ENCODE measurements around the gene ZSCAN29. TPM values are rescaled to one million over a fixed set of nuclear protein-coding genes. Genes with fewer than 3 reads are reported as not detected.

Gene ZSCAN29
- 11.9 and 17.7 TPM in 2 replicates for total RNA-seq

DNA sequence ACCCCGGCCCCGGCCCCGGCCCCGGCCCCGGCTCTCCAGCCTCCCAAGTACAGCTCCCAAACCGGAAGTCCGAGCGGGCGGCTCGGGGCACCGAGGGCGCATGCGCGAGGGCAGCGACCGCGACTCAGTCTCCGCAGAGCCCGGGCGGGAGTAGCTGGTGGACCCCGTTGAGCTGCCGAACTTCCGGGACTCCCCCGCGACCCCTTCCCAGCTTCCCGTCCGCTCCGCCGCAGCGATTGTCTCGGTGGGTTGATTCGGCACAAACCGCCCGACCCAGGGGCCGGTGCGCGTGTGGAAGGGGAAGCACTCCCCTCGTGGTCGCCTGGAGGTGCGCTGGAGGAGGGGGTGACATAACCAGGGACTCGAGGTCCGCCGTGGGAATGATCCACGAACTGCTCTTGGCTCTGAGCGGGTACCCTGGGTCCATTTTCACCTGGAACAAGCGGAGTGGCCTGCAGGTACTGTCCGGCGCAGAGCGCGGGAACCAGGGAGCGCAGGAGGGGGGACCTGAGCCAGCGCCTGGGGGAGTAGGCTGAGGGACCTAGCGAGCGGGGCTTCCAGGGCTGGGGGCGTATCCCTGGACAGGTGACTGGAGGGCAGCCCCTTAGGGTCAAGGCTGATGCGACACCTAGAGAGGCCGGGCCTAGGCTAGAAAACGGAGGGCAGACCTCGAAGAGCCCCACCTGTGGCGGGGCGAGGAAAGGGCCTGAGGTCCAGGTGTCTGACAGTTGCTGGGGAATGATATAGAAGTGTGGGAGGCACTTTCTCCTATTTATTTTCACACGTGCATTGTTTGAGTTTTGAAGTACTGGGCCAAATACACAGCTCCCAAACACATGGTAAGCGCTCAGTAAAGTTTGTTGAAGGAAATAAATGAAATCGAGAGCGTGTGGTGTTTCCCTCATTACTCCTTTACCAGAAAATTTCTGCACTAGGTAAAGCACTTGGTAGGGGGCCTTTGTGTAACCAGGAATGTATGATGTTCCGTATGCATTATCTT lies at the start of gene ZSCAN29, which contains the start of gene TUBGCP4:
ZSCAN29 (minus strand) TSS at position 69 of the 1,000 bp plus-strand sequence. CDS start 1,130 bp downstream, outside the sequence.
TUBGCP4 (plus strand) TSS at position 127 of the 1,000 bp plus-strand sequence; CDS start at position 381, 254 bp downstream.

DNA sequence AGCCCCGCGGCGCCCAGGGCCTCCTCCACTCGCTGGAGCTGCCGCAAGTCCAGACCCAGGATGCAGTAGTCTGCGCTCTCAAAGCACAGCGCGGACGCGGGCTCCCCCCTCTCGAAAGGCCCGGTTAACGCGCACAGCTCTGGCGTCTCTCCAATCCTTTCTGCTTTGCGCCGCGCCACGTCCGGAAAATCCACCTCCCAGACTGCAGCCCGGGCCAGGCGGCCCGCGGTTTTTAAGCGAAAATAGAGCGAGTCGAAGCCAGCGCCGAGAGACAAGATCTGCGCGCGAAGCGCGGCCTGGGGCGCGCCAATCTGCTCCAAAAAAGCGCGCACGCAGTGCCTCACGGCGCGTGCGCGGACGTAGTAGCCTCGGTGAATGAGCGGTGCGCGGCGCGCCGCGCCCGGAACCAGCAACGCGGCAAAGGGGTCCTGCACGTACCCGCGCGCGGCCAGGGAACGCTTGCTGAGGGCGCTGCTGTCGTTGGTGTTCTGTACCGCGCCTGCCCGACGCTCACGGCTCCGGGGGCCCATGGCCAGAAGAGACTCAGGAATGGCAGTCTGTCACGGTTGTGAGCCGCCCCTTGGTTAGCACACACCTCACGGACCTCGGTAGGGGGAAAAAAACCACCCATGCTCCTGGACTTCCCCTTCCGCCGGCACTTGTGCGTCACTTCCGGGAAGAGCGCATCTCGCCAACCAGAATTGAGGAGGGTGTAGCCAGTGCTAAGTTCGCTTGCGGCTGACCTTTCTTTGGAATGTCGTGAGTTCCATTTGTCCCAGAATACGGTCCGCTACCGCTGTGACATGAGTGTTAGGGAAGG lies 40.7 kb downstream of the ZSCAN29 start, which contains the start of gene LCMT2:
LCMT2 (minus strand) TSS at position 614 of the 820 bp plus-strand sequence; CDS start at position 530, 84 bp downstream.

Other genes with a start within 250 kb of the ZSCAN29 start
- gene TMEM62, start 237.5 kb downstream of the ZSCAN29 start, total RNA-seq, result 7.5 and 14.1 TPM in 2 replicates
- 47.7 and 62.7 TPM in 2 replicates for gene CCNDBP1, start 185.6 kb downstream of the ZSCAN29 start, total RNA-seq
- gene EPB42, start 150.0 kb downstream of the ZSCAN29 start, total RNA-seq, result not detected in 2 replicates
- not detected in 2 replicates for gene TGM5, start 104.1 kb downstream of the ZSCAN29 start, total RNA-seq
- not detected in 2 replicates for gene TGM7, start 68.8 kb downstream of the ZSCAN29 start, total RNA-seq
- gene LCMT2, start 40.5 kb downstream of the ZSCAN29 start, total RNA-seq, result 6.5 and 8.7 TPM in 2 replicates
- gene TUBGCP4, start 58 bp upstream of the ZSCAN29 start, total RNA-seq, result 7.2 and 7.9 TPM in 2 replicates
- gene TP53BP1, start 122.1 kb upstream of the ZSCAN29 start, total RNA-seq, result 15.3 and 20.9 TPM in 2 replicates
- gene MAP1A, start 146.6 kb upstream of the ZSCAN29 start, total RNA-seq, result 9.2 and 18.0 TPM in 2 replicates
- gene PPIP5K1, start 219.2 kb upstream of the ZSCAN29 start, total RNA-seq, result 9.6 and 18.1 TPM in 2 replicates
- gene CKMT1B, start 223.0 kb upstream of the ZSCAN29 start, total RNA-seq, result not detected in 2 replicates
- gene STRC, start 247.8 kb upstream of the ZSCAN29 start, total RNA-seq, result not detected in 2 replicates

All from cardiac atrium fibroblast (primary cell).